ENCODE measurements around the gene CCL5.

CCL5 gene

DNA sequence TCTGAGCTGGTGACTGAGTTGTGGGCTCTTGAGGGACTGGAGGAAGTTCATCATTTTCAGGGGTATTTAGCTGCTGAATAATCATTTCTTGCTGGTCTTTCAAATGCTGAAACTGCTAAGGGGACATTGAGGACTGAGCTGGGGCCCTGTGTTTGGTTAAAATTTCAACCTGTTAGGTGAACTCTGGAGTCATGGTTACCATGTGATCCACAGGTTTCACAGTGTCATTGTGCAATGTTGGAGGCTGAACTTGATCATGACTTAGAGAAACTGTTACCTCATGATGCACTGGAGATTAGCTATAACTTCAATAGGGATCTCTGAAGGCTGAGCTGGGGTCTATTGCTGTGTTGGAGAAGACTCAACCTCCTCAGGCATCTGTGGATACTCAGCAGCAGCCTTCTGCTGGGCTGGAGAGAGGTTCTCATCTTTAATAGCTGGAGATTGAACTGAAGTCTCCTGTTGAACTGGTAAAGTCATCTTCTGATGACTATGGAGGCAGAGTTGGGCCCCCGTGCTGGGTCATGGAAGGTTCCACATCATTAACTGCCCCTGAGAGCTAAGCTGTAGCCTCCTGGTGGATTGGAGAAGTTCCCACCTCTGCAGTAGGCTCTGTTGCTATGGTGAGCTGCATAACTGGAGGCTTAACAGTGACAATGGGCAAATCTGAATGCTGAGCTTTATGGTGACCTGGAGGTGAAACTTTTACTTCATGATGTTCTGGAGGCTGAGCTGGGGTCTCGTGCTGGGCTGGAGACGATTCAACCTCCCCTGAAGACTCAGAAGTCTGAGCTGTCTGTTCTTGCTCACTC is 35.2 kb upstream of the CCL5 start:
- Histone ChIP-seq H3K9ac (ENCODE audit: low read length) (no peak overlapping the region), H3K27me3 (ENCODE audit: insufficient read depth, low read length) (no peaks in the 10 kb centered on the region), H3K36me3 (ENCODE audit: insufficient read depth, low read length) (peaks cover 21% of the 10 kb centered on the region), H3K4me3 (ENCODE audit: low read depth, low read length, poor library complexity, severe bottlenecking) (no peak overlapping the region), H3K4me2 (ENCODE audit: low read length) (no peak overlapping the region), H3K79me2 (ENCODE audit: insufficient read depth, low read length) (no peaks in the 10 kb centered on the region), H3K4me1 (ENCODE audit: insufficient read depth, low read length, severe bottlenecking) (no peaks in the 10 kb centered on the region), H3F3A (ENCODE audit: insufficient read depth, low read length) (no peaks in the 10 kb centered on the region), H4K20me1 (ENCODE audit: insufficient read depth, low read length) (no peaks in the 10 kb centered on the region), H3K27ac (ENCODE audit: low read depth, low read length, poor library complexity, severe bottlenecking) (no peak overlapping the region), H3K9me3 (ENCODE audit: low read length) (no peaks in the 10 kb centered on the region), H3K9me2 (ENCODE audit: low read depth, low read length) (no peaks in the 10 kb centered on the region), H2AFZ (ENCODE audit: low read length) (no peak overlapping the region)
- TF ChIP-seq, protein P1, sequence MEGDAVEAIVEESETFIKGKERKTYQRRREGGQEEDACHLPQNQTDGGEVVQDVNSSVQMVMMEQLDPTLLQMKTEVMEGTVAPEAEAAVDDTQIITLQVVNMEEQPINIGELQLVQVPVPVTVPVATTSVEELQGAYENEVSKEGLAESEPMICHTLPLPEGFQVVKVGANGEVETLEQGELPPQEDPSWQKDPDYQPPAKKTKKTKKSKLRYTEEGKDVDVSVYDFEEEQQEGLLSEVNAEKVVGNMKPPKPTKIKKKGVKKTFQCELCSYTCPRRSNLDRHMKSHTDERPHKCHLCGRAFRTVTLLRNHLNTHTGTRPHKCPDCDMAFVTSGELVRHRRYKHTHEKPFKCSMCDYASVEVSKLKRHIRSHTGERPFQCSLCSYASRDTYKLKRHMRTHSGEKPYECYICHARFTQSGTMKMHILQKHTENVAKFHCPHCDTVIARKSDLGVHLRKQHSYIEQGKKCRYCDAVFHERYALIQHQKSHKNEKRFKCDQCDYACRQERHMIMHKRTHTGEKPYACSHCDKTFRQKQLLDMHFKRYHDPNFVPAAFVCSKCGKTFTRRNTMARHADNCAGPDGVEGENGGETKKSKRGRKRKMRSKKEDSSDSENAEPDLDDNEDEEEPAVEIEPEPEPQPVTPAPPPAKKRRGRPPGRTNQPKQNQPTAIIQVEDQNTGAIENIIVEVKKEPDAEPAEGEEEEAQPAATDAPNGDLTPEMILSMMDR (IDR thresholded peaks at IDR 0.05; ENCODE audit: low read length), result no peak
- no peak for TF ChIP-seq EZH2 (IDR thresholded peaks at IDR 0.05; ENCODE audit: borderline replicate concordance, low read length)

DNA sequence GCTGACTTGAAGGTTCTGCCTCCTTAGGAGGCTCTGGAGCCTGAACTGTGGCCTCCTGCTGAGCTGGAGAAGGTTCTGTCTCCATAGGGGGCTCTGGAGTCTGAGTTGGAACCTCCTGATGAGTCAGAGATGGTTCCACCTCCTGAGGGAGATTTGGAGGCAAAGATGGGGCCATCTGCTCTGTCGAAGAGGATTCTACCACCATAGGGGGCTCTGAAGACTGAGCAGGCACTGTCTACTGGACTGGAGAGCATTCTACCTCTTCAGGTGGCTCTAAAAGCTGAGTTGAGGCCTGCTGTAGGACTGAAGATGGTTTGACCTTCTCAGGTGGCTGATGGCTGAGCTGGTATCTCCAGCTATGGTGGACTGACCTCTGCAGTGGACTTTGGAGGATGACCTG is 34.2 kb upstream of the CCL5 start:
- Histone ChIP-seq H3K9me2 (ENCODE audit: low read depth, low read length) (no peaks in the 10 kb centered on the region), H3K9ac (ENCODE audit: low read length) (no peak overlapping the region), H3K27ac (ENCODE audit: low read depth, low read length, poor library complexity, severe bottlenecking) (no peak overlapping the region), H3K9me3 (ENCODE audit: low read length) (no peaks in the 10 kb centered on the region), H3K4me3 (ENCODE audit: low read depth, low read length, poor library complexity, severe bottlenecking) (no peak overlapping the region), H3K36me3 (ENCODE audit: insufficient read depth, low read length) (peaks cover 12% of the 10 kb centered on the region), H3K4me2 (ENCODE audit: low read length) (no peak overlapping the region), H2AFZ (ENCODE audit: low read length) (no peak overlapping the region), H3F3A (ENCODE audit: insufficient read depth, low read length) (no peaks in the 10 kb centered on the region), H3K4me1 (ENCODE audit: insufficient read depth, low read length, severe bottlenecking) (no peaks in the 10 kb centered on the region), H4K20me1 (ENCODE audit: insufficient read depth, low read length) (no peaks in the 10 kb centered on the region), H3K79me2 (ENCODE audit: insufficient read depth, low read length) (no peaks in the 10 kb centered on the region), H3K27me3 (ENCODE audit: insufficient read depth, low read length) (no peaks in the 10 kb centered on the region)
- TF ChIP-seq, protein P1 (IDR thresholded peaks at IDR 0.05; ENCODE audit: low read length), result no peak
- TF ChIP-seq EZH2 (IDR thresholded peaks at IDR 0.05; ENCODE audit: borderline replicate concordance, low read length), result no peak

DNA sequence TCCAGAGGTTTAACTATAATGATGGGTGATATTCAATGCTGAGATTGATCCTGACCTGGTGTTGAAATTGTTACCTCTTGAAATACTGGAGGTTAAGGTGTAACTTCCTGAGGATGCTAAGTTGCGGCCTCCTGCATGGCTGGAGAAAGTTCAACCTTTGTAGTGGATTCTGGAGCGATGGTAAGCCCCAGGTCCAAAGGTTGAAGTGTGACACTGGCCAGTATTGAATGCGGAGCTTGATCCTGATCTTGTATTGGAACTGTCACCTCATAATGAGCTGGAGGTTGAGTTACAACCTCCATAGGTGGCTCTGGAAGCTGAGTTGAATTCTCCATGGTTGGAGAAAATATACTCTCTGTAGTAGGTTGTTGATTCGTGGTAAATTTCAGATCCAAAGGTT is 33.4 kb upstream of the CCL5 start:
- H3K4me1 ChIP-seq (ENCODE audit: insufficient read depth, low read length, severe bottlenecking), result no peaks in the 10 kb centered on the region
- H2AFZ ChIP-seq (ENCODE audit: low read length), result no peak overlapping the region
- no peak overlapping the region for H3K4me3 ChIP-seq (ENCODE audit: low read depth, low read length, poor library complexity, severe bottlenecking)
- no peaks in the 10 kb centered on the region for H3K79me2 ChIP-seq (ENCODE audit: insufficient read depth, low read length)
- H3K27me3 ChIP-seq (ENCODE audit: insufficient read depth, low read length), result no peaks in the 10 kb centered on the region
- H4K20me1 ChIP-seq (ENCODE audit: insufficient read depth, low read length), result no peaks in the 10 kb centered on the region
- no peaks in the 10 kb centered on the region for H3K9me3 ChIP-seq (ENCODE audit: low read length)
- TF ChIP-seq, protein P1 (IDR thresholded peaks at IDR 0.05; ENCODE audit: low read length), result no peak
- TF ChIP-seq EZH2 (IDR thresholded peaks at IDR 0.05; ENCODE audit: borderline replicate concordance, low read length), result no peak
- 0 out of 2 replicates have a peak, but pooled peaks cover 9% of the 10 kb centered on the region for H3K36me3 ChIP-seq (ENCODE audit: insufficient read depth, low read length)
- no peaks in the 10 kb centered on the region for H3K9me2 ChIP-seq (ENCODE audit: low read depth, low read length)
- no peak overlapping the region for H3K27ac ChIP-seq (ENCODE audit: low read depth, low read length, poor library complexity, severe bottlenecking)
- no peak overlapping the region for H3K4me2 ChIP-seq (ENCODE audit: low read length)
- H3F3A ChIP-seq (ENCODE audit: insufficient read depth, low read length), result no peaks in the 10 kb centered on the region
- H3K9ac ChIP-seq (ENCODE audit: low read length), result no peak overlapping the region
